Keratinocyte (primary cell): ENCODE measurements around the gene ABAT. TPM values are rescaled to one million over a fixed set of nuclear protein-coding genes. Genes with fewer than 3 reads are reported as not detected.

ENCODE experiments used
- DNase-seq: peaks from one replicate; pipeline ENCODE4 v3.0.0-alpha.2; 2011; ENCODE audit warnings: low read depth, missing footprints, low spot score
- FAIRE-seq: peaks from 2 replicates; lab custom pipeline; 2011; peaks lifted over from hg19 to GRCh38; lab: Jason Lieb, UNC
- H2AFZ ChIP-seq: 2 replicates; pipeline ENCODE4 v1.6.0; 2012; ENCODE audit warnings: low read length, control low read depth, inconsistent platforms; ENCODE audit not compliant: control insufficient read depth
- H3K27ac ChIP-seq: 2 replicates; pipeline ENCODE4 v1.5.1; 2011; ENCODE audit warnings: low read length; ENCODE audit not compliant: control insufficient read depth, insufficient read depth
- H3K27me3 ChIP-seq: 3 replicates; pipeline ENCODE4 v1.6.0; 2011; ENCODE audit warnings: low read length; ENCODE audit not compliant: control insufficient read depth, insufficient read depth; ENCODE audit errors: extremely low read depth
- H3K36me3 ChIP-seq, 2 experiments: 2 replicates in 1 of 2; 3 replicates in 1 of 2; pipeline ENCODE4 v1.5.1; 2011; ENCODE audit warnings: low read length in 2 of 2, mild to moderate bottlenecking in 1 of 2; ENCODE audit not compliant: control insufficient read depth in 2 of 2, insufficient read depth in 2 of 2; ENCODE audit errors: extremely low read depth in 1 of 2
- H3K4me1 ChIP-seq: 3 replicates; pipeline ENCODE4 v1.5.1; 2011; ENCODE audit warnings: low read length; ENCODE audit not compliant: control insufficient read depth, insufficient read depth; ENCODE audit errors: extremely low read depth
- H3K4me2 ChIP-seq: 3 replicates; pipeline ENCODE4 v1.6.0; 2011; ENCODE audit warnings: low read depth, low read length; ENCODE audit not compliant: control insufficient read depth, insufficient read depth; ENCODE audit errors: extremely low read depth
- H3K4me3 ChIP-seq, 3 experiments: fragments of 200-600 bp in 1 of 3; sonication (generic) in 1 of 3; 2 replicates in 2 of 3; 3 replicates in 1 of 3; pipeline ENCODE4 v1.5.1; 2011 to 2016; ENCODE audit warnings: low read length in 3 of 3, mild to moderate bottlenecking in 3 of 3, control low read depth in 2 of 3, inconsistent platforms in 1 of 3, low read depth in 1 of 3, mixed read lengths in 1 of 3, mixed run types in 1 of 3, moderate library complexity in 1 of 3; ENCODE audit not compliant: control insufficient read depth in 2 of 3, insufficient read depth in 2 of 3; ENCODE audit errors: extremely low read depth in 1 of 3
- H3K79me2 ChIP-seq: 2 replicates; pipeline ENCODE4 v1.6.0; 2012; ENCODE audit warnings: low read length; ENCODE audit not compliant: control insufficient read depth, insufficient read depth
- H3K9ac ChIP-seq: 3 replicates; pipeline ENCODE4 v1.6.0; 2011; ENCODE audit warnings: low read length; ENCODE audit not compliant: control insufficient read depth, insufficient read depth; ENCODE audit errors: extremely low read depth
- H3K9me1 ChIP-seq: 3 replicates; pipeline ENCODE4 v1.6.0; 2011; ENCODE audit warnings: low read length; ENCODE audit not compliant: control insufficient read depth, insufficient read depth; ENCODE audit errors: extremely low read depth
- H3K9me3 ChIP-seq: 2 replicates; pipeline ENCODE4 v1.5.1; 2012; ENCODE audit warnings: low read depth, low read length; ENCODE audit not compliant: control insufficient read depth
- H4K20me1 ChIP-seq: 3 replicates; pipeline ENCODE4 v1.6.0; 2011; ENCODE audit warnings: low read length; ENCODE audit not compliant: control insufficient read depth, insufficient read depth; ENCODE audit errors: extremely low read depth
- CTCF ChIP-seq, 3 experiments: IDR thresholded peaks in 1 of 3; conservative IDR thresholded peaks in 1 of 3; optimal IDR thresholded peaks in 1 of 3; 2 replicates in 2 of 3; 3 replicates in 1 of 3; pipeline versions ENCODE3 to v1.5.1; 2011; ENCODE audit warnings: low read length in 3 of 3, mild to moderate bottlenecking in 3 of 3, moderate library complexity in 2 of 3, control low read depth in 1 of 3, inconsistent platforms in 1 of 3; ENCODE audit not compliant: insufficient read depth in 2 of 3; ENCODE audit errors: extremely low read depth in 1 of 3
- EZH2 ChIP-seq: IDR thresholded peaks from one replicate; pipeline ENCODE4 v1.6.1; 2012; ENCODE audit warnings: inconsistent platforms, mild to moderate bottlenecking, low read length, moderate library complexity
- dilution Hi-C: fragments of 300-500 bp; cut with MboI; formaldehyde crosslinking; loops from one replicate; pipeline ENCODE4 v1.7.0; 2020; ENCODE audit warnings: low sequenced_read_pairs; ENCODE audit not compliant: extremely low pct_ligation_motif_present
- polyA plus RNA-seq, 5 experiments: library from polyadenylated mRNA; depleted of rRNA in 3 of 5; stranded (reverse) in 3 of 5; stranded (forward) in 1 of 5; unstranded in 1 of 5; fragments of >200 nt; gene quantifications; 1 replicate in 1 of 5; 2 replicates in 3 of 5; 3 replicates in 1 of 5; pipeline versions ENCODE4 v1.2.1 to v1.2.3, GENCODE V29; 2011 to 2012; ENCODE audit warnings: missing spikeins in 2 of 5, low read depth in 1 of 5, low replicate concordance in 1 of 5

Gene ABAT
- polyA plus RNA-seq, 1 donor (not counting 4 experiments of a cell fraction or from before 2014, with no cell fraction given): 13.7 TPM

GRCh38 chr16:8645141-8645521 lies 29.3 kb upstream of the ABAT start:
- no peak for FAIRE-seq
- H3K4me2 ChIP-seq: no peak overlapping the region
- no peak overlapping the region for H3K27ac ChIP-seq
- peaks cover 14% of the 10 kb centered on the region for H3K4me1 ChIP-seq
- no peaks in the 10 kb centered on the region for H3K9me1 ChIP-seq
- no peak overlapping the region for H3K9ac ChIP-seq
- dilution Hi-C loops: no loop called here
- TF ChIP-seq EZH2 (no peak), CTCF (optimal IDR thresholded peaks at IDR 0.05 in 1 of 3, IDR thresholded peaks at IDR 0.05 in 1 of 3, conservative IDR thresholded peaks at IDR 0.05 in 1 of 3; ENCODE audit: extremely low read depth in 1 of 3, insufficient read depth in 2 of 3, low read length in 3 of 3) (no peak)
- H3K79me2 ChIP-seq: no peaks in the 10 kb centered on the region
- H2AFZ ChIP-seq: no peak overlapping the region
- no peak for DNase-seq
- no peaks in the 10 kb centered on the region for H4K20me1 ChIP-seq
- H3K9me3 ChIP-seq: no peaks in the 10 kb centered on the region
- no peak overlapping the region for H3K4me3 ChIP-seq
- H3K27me3 ChIP-seq: no peaks in the 10 kb centered on the region
- H3K36me3 ChIP-seq: peaks cover 36 to 42% of the 10 kb centered on the region in 2 experiments

GRCh38 chr16:8645831-8646230 lies 28.6 kb upstream of the ABAT start:
- no peak overlapping the region for H3K4me3 ChIP-seq
- no peaks in the 10 kb centered on the region for H3K9me3 ChIP-seq
- peaks cover 35 to 42% of the 10 kb centered on the region in 2 experiments for H3K36me3 ChIP-seq
- peak; percentile 94 for FAIRE-seq
- no peaks in the 10 kb centered on the region for H3K79me2 ChIP-seq
- H3K9ac ChIP-seq: no peak overlapping the region
- peak overlapping the region; percentile 29 for H3K27ac ChIP-seq
- no peak for TF ChIP-seq EZH2
- no peak for TF ChIP-seq CTCF (optimal IDR thresholded peaks at IDR 0.05 in 1 of 3, IDR thresholded peaks at IDR 0.05 in 1 of 3, conservative IDR thresholded peaks at IDR 0.05 in 1 of 3; ENCODE audit: extremely low read depth in 1 of 3, insufficient read depth in 2 of 3, low read length in 3 of 3)
- H3K4me1 ChIP-seq: peaks cover 14% of the 10 kb centered on the region
- H3K4me2 ChIP-seq: peak overlapping the region; percentile 17
- dilution Hi-C loops: no loop called here
- H3K27me3 ChIP-seq: no peaks in the 10 kb centered on the region
- peak; percentile 50 for DNase-seq
- no peaks in the 10 kb centered on the region for H3K9me1 ChIP-seq
- H4K20me1 ChIP-seq: no peaks in the 10 kb centered on the region
- no peak overlapping the region for H2AFZ ChIP-seq
